Measurements from ENCODE around the gene RNGTT. TPM values are rescaled to one million over a fixed set of nuclear protein-coding genes. Genes with fewer than 3 reads are reported as not detected.

Gene RNGTT
- total RNA-seq, 4 donors from 2014 or later, result 13.9 to 20.5 (median 18.4) TPM

DNA sequence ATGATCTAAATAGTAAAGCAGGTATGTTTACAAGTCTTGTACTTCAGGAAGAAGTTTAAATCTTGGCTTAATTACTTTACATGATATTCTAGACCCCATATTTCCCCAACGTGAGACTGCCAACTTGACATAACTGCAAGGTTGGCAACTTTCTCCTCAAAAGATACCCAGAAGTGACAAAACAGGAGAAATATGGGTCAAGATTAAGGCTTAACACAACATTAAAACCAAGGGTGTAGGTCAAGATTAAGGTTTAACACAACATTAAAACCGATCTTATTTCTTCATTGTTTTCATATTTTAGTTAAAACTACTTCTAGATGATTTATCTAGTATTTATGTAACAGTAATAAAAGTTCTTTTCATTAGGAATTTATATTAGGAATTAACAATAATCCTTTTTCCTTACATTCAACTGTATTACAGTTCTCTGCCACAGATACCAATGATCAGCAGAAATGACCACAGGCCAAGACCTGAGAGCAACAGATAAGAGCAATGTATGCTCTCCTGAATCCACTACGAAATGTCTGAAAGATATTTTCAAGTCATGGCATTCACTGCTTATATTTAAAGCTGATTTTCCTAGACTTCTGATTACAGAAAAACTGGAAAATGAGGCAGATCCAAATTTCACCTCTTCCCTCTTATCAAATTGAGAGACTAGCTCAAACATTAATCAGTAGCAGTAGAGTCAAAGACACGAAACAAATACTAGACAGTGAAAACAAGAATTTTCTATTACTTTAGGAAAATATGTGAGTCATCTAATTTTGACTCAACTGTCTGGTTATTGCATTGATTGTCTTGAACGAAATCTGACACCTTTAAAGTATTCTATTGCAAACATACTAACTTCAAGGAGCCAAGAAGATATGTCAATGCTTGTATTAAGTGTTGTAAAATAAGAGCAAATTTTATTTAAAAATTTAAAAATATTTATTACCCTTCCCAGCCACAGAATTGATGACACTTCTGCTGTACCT, 72.3 kb downstream of the RNGTT start:
- no peaks in the 10 kb centered on the region for H3K9me3 ChIP-seq
- H3K36me3 ChIP-seq, result peaks cover 0 to 6% (median 0%) of the 10 kb centered on the region in 3 donors
- no peak overlapping the region for H3K27ac ChIP-seq
- 74 to 75% methylated on average over 5 of the region's 5 CpGs for WGBS, 2 donors
- no peak overlapping the region for H3K4me3 ChIP-seq
- no peak for DNase-seq (ENCODE audit: low spot score in 2 of 2)
- no peaks in the 10 kb centered on the region for H3K27me3 ChIP-seq
- TF ChIP-seq, protein P1, sequence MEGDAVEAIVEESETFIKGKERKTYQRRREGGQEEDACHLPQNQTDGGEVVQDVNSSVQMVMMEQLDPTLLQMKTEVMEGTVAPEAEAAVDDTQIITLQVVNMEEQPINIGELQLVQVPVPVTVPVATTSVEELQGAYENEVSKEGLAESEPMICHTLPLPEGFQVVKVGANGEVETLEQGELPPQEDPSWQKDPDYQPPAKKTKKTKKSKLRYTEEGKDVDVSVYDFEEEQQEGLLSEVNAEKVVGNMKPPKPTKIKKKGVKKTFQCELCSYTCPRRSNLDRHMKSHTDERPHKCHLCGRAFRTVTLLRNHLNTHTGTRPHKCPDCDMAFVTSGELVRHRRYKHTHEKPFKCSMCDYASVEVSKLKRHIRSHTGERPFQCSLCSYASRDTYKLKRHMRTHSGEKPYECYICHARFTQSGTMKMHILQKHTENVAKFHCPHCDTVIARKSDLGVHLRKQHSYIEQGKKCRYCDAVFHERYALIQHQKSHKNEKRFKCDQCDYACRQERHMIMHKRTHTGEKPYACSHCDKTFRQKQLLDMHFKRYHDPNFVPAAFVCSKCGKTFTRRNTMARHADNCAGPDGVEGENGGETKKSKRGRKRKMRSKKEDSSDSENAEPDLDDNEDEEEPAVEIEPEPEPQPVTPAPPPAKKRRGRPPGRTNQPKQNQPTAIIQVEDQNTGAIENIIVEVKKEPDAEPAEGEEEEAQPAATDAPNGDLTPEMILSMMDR (IDR thresholded peaks at IDR 0.05), result no peak
- TF ChIP-seq EP300 (IDR thresholded peaks at IDR 0.05) (no peak), POLR2A (IDR thresholded peaks at IDR 0.05) (no peak)
- no peaks in the 10 kb centered on the region for H3K4me1 ChIP-seq

DNA sequence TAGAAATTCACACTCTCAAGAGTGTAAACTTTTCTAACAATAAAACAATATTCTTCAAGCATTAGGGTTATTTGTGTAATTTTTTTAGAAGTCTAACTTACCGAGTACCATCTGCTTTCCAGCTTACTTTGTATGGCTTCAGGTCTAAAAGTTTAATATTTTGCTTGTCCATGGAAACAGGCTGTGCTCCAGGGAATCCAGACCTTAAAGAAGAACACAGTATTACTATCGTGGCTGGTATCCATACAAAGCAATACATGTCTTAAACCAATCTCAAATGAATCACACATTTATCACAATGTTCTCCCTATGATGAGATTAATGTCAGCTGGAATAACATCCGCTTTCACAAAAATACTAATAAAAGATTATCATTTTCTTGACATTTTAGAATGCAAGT, 73.0 kb downstream of the RNGTT start:
- Histone ChIP-seq H3K27me3 (no peaks in the 10 kb centered on the region), H3K9me3 (no peaks in the 10 kb centered on the region), H3K36me3 (peaks cover 0 to 14% (median 0%) of the 10 kb centered on the region in 3 donors), H3K4me3 (no peak overlapping the region), H3K27ac (no peak overlapping the region), H3K4me1 (no peaks in the 10 kb centered on the region)
- DNase-seq (ENCODE audit: low spot score in 2 of 2), result no peak
- WGBS, 2 donors, result 60 to 65% methylated on average over 3 of the region's 3 CpGs
- no peak for TF ChIP-seq EP300 (IDR thresholded peaks at IDR 0.05)
- TF ChIP-seq, protein P1 (IDR thresholded peaks at IDR 0.05), result no peak

DNA sequence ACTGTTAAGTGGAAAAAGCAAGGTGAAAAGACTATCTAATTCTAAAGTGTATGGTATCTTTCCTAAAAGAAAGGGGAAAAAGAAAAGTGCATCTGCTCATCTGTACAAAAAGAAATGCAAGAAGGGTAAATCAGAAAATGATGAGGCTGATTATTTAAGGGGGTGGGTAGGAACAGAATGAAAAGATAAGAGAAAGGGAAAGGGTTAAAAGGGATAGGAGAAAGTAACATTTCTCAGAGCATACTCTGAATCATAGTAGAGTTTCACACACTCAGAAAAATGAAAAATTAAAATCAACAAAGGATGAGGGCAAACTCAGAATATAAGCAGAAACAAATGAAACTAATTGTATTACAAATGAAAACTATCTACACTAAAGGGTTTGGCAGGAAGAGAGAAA, 79.1 kb downstream of the RNGTT start:
- TF ChIP-seq POLR2A (IDR thresholded peaks at IDR 0.05) (no peak), EP300 (IDR thresholded peaks at IDR 0.05) (no peak)
- TF ChIP-seq, protein P1 (IDR thresholded peaks at IDR 0.05), result no peak
- H3K4me1 ChIP-seq, result peaks cover 0 to 2% (median 0%) of the 10 kb centered on the region in 4 donors

DNA sequence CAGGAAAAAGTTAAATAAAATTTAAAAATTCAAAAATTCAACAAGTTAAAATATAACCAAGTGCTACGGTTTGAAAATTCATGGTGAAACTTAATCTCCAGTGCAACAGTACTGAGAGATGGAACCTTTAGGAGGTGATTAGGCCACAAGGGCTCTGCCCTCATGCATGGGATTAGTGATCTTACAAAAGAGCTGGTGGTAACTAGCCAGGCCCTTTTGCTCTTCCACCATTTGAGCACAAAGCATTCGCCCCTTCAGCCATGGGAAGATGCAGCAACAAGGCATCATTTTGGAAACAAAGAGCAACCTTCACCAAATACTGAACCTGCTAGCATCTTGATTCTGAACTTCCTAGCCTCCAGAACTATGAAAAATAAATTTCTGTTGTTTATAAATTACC, 80.9 kb downstream of the RNGTT start:
- WGBS, 2 donors, result 96 to 97% methylated on average over 2 of the region's 2 CpGs
- H3K27ac ChIP-seq, result no peak overlapping the region
- H3K27me3 ChIP-seq, result no peaks in the 10 kb centered on the region
- H3K9me3 ChIP-seq, result no peaks in the 10 kb centered on the region
- TF ChIP-seq EP300 (IDR thresholded peaks at IDR 0.05) (no peak), POLR2A (IDR thresholded peaks at IDR 0.05) (no peak)
- TF ChIP-seq, protein P1 (IDR thresholded peaks at IDR 0.05), result no peak
- no peak overlapping the region for H3K4me3 ChIP-seq
- peaks cover 0 to 28% (median 0%) of the 10 kb centered on the region in 3 donors for H3K36me3 ChIP-seq
- no peak for DNase-seq (ENCODE audit: low spot score in 2 of 2)
- peaks cover 0 to 2% (median 0%) of the 10 kb centered on the region in 4 donors for H3K4me1 ChIP-seq

More for the DNA sequence above, 79.1 kb downstream of the RNGTT start:
- Histone ChIP-seq H3K4me3 (no peak overlapping the region), H3K36me3 (peaks cover 0 to 32% (median 0%) of the 10 kb centered on the region in 3 donors), H3K9me3 (no peaks in the 10 kb centered on the region), H3K27me3 (no peaks in the 10 kb centered on the region), H3K27ac (no peak overlapping the region)
- no peak for DNase-seq (ENCODE audit: low spot score in 2 of 2)

DNA sequence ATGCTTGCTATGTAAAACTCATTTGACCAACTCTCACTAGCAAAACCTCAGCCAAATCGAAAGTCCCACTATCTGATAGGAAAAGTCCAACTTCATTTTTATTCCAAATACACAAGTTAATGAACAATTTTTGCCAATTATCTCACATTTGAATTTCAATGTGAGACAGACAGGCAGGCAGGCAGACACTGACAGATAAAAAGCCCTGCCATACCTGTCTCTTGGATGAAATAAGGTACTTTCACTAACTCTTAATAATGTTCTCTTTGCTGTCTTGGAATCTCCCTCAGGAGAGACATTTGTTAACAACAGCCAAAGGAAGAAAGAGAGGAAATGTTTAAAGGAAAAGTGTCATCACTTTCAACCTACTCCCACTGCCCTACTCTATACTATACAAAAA, 82.0 kb downstream of the RNGTT start:
- Histone ChIP-seq H3K27me3 (no peaks in the 10 kb centered on the region), H3K4me1 (peaks cover 0 to 2% (median 0%) of the 10 kb centered on the region in 4 donors), H3K27ac (no peak overlapping the region), H3K9me3 (no peaks in the 10 kb centered on the region), H3K36me3 (peaks cover 0 to 28% (median 0%) of the 10 kb centered on the region in 3 donors), H3K4me3 (no peak overlapping the region)
- DNase-seq (ENCODE audit: low spot score in 2 of 2), result no peak
- 53 to 56% methylated on average over 1 of the region's 1 CpG for WGBS, 2 donors
- TF ChIP-seq POLR2A (IDR thresholded peaks at IDR 0.05) (no peak), EP300 (IDR thresholded peaks at IDR 0.05) (no peak)
- TF ChIP-seq, protein P1 (IDR thresholded peaks at IDR 0.05), result no peak
